ENCODE measurements around the gene DPH5.

Gene DPH5

GRCh38 chr1:101030881-101031280 is 5.3 kb upstream of the DPH5 start:
- DNase-seq (ENCODE audit: low read depth, low spot score) = no peak

- no peak for DNase-seq (ENCODE audit: low read depth, low spot score)
Observed at GRCh38 chr1:101029184-101029583, 3.6 kb upstream of the DPH5 start.

GRCh38 chr1:101028466-101028865 is 2.9 kb upstream of the DPH5 start:
- DNase-seq (ENCODE audit: low read depth, low spot score) = no peak

- DNase-seq (ENCODE audit: low read depth, low spot score) = no peak
Observed at GRCh38 chr1:101027194-101027772, 1.7 kb upstream of the DPH5 start.

GRCh38 chr1:101026430-101026788 is 825 bp upstream of the DPH5 start:
- DNase-seq (ENCODE audit: low read depth, low spot score) = no peak

- DNase-seq (ENCODE audit: low read depth, low spot score) = no peak
Observed at GRCh38 chr1:101025283-101025656, 314 bp downstream of the DPH5 start.

GRCh38 chr1:101022294-101022693 is 3.3 kb downstream of the DPH5 start:
- DNase-seq (ENCODE audit: low read depth, low spot score) = no peak

GRCh38 chr1:101017448-101017847 is 8.1 kb downstream of the DPH5 start:
- DNase-seq (ENCODE audit: low read depth, low spot score) = no peak

- no peak for DNase-seq (ENCODE audit: low read depth, low spot score)
Observed at GRCh38 chr1:101013776-101014175, 11.8 kb downstream of the DPH5 start.

GRCh38 chr1:101008229-101008834 is 17.3 kb downstream of the DPH5 start:
- DNase-seq (ENCODE audit: low read depth, low spot score) = no peak

GRCh38 chr1:101006553-101006952 is 19.0 kb downstream of the DPH5 start:
- no peak for DNase-seq (ENCODE audit: low read depth, low spot score)

- no peak for DNase-seq (ENCODE audit: low read depth, low spot score)
Observed at GRCh38 chr1:101005871-101006270, 19.7 kb downstream of the DPH5 start.

GRCh38 chr1:101005183-101005582 is 20.4 kb downstream of the DPH5 start:
- DNase-seq (ENCODE audit: low read depth, low spot score) = no peak

- no peak for DNase-seq (ENCODE audit: low read depth, low spot score)
Observed at GRCh38 chr1:101004670-101005069, 20.9 kb downstream of the DPH5 start.

GRCh38 chr1:101004061-101004460 is 21.5 kb downstream of the DPH5 start:
- DNase-seq (ENCODE audit: low read depth, low spot score) = no peak

GRCh38 chr1:101003012-101003650 is 22.5 kb downstream of the DPH5 start:
- DNase-seq (ENCODE audit: low read depth, low spot score) = no peak

GRCh38 chr1:101002551-101002950 is 23.0 kb downstream of the DPH5 start:
- peak; percentile 17 for DNase-seq (ENCODE audit: low read depth, low spot score)

GRCh38 chr1:101000131-101000873 is 25.3 kb downstream of the DPH5 start:
- DNase-seq (ENCODE audit: low read depth, low spot score) = no peak

- DNase-seq (ENCODE audit: low read depth, low spot score) = no peak
Observed at GRCh38 chr1:100998426-100998825, 27.2 kb downstream of the DPH5 start.

- no peak for DNase-seq (ENCODE audit: low read depth, low spot score)
Observed at GRCh38 chr1:100995198-100995988, 30.2 kb downstream of the DPH5 start.

GRCh38 chr1:100989306-100990077 is 36.1 kb downstream of the DPH5 start:
- DNase-seq (ENCODE audit: low read depth, low spot score) = no peak

All from iPS DF 19.7 (cell line).